Sciatic nerve (tissue), 2 donors: ENCODE data around the gene CD99L2. TPM values are rescaled to one million over a fixed set of nuclear protein-coding genes. Genes with fewer than 3 reads are reported as not detected.
"Not testable (repeated sequence)": the region's sequence is repeated elsewhere in the genome, so short reads cannot be mapped to it uniquely, and the experiment has no call there.

Source experiments
- ATAC-seq: fragments of 200-7000 bp; cut with Tn5 transposase; one replicate; pipeline ENCODE4 v1.9.1; 2020; ENCODE audit warnings: mild to moderate bottlenecking, moderate library complexity
- DNase-seq: peaks from one replicate; pipeline ENCODE4 v3.0.0-alpha.2; 2020; ENCODE audit warnings: low spot score
- intact Hi-C: fragments of 100-400 bp; cut with DNase I; formaldehyde crosslinking; loops from one replicate; pipeline ENCODE4 v1.14.2; 2022
- total RNA-seq: library from RNA; stranded (reverse); fragmentation: NEBNext Ultra II Directional; extraction: Animal tissue kit (Norgen Biotek cat#: 25700); gene quantifications from one replicate; pipeline ENCODE4 v1.2.1, GENCODE V29; 2021
- donor health status: DM: no; HTN: no; CAD: no.
- donor health status: DM: no; HTN: no; CAD: no.

CD99L2 gene
- total RNA-seq, 1 donor from 2014 or later, result 108 TPM

GRCh38 chrX:150899191-150899757 lies 806 bp upstream of the CD99L2 start:
- intact Hi-C loops, result no loop called here
- ATAC-seq, result peak; percentile 63
- peak; percentile 68 for DNase-seq

DNA sequence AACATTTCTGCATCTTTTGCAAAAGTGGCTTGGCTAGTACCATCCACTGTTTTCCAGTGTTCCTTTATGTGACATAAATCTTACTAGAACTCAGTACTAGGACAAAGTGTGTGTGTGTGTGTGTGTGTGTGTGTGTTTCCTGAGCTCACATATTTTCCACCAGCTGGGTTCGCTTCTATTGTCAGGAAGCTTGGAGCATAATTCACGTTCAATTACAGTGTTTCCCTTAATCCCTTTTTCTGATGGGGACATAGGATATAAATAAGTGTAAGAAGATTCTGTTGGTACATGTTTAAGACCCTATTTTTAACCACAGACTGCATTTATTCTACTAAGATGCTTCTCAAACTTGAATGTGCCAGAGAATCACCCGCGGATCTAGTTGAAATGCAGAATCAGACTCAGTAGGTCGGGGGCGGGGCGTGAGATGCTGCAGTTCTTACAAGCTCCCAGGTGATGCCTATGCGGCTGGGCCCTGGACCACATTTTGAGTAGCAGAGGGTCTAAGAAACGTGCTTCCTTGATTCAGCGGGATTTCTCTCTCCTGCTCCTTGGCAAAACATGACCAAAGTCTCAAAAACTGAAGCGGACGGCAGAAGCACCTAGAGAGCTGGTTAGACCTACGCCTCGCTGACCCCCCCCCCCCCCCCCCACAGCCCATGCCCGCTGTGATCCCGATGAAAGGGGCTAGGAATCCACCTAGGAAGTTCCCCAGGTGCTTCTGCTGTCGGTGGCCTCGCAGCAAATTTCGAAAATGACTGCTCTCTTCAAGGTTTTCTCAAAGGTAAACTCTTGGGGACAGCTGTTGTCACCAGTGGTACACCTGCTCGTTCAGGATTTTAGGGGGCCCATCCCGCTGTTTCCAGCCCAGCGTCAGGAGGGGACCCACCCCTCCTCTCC lies 797 bp downstream of the CD99L2 start:
- ATAC-seq (no peak), DNase-seq (no peak)
- intact Hi-C loops, result no loop called here

DNA sequence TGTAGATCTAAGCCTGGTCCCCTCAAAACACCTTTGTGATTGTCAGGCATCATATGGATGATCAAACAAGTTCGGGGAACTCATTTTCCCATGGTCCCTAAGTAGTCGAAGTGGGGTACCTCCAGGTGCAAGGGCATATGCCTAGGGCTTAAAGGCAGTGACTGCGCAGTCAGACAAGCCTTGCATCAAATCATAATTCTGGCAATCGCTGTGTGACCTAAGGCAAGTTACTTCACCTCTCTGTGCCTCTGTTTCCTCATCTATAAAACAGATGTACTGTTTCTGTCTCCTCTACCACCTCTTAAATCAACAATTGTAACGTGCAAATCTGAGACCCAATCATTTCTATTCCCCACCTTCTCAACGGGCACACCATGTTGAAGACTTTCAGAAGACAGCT lies 1.8 kb downstream of the CD99L2 start:
- DNase-seq (no peak), ATAC-seq (no peak)
- intact Hi-C loops, result no loop called here

- intact Hi-C loops, result no loop called here
- DNase-seq (no peak), ATAC-seq (no peak)
Measured at GRCh38 chrX:150893936-150894335, 4.5 kb downstream of the CD99L2 start.

GRCh38 chrX:150889131-150889530 lies 9.3 kb downstream of the CD99L2 start:
- DNase-seq (no peak), ATAC-seq (no peak)
- intact Hi-C loops, result no loop called here

DNA sequence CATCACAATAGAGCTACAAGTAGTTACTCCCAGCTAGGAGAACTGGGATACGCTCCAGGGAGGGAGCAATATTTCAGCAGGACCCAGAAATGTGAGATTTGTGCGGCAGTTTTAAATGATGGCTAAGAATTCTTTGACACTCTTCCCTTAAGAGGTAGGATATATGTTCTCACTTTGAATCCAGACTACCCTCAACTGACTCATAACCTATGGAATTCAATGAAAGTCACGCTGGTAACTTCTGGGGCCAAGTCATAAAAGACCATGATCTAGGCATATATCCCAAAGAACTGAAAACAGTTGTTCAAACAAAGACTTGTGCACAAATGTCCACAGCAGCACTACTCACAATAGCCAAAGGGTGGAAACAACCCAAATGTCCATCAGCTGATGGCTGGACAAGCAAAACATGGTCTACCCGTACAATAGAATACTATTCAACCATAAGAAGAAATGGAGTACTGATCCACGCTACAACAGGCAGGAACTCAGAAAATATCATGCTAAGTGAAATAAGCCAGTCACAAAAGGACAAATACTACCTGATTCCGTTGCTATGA lies 10.5 kb downstream of the CD99L2 start:
- DNase-seq (no peak), ATAC-seq (no peak)
- intact Hi-C loops, result no loop called here

- ATAC-seq, intact Hi-C loops, DNase-seq: not testable (repeated sequence)
Measured at GRCh38 chrX:150887268-150887667, 11.2 kb downstream of the CD99L2 start.

- DNase-seq (no peak), ATAC-seq (no peak)
- intact Hi-C loops, result no loop called here
Measured at GRCh38 chrX:150886381-150886780, 12.1 kb downstream of the CD99L2 start.

- no peak for DNase-seq
- no peak for ATAC-seq
- intact Hi-C loops, result no loop called here
Measured at GRCh38 chrX:150880808-150881165, 17.7 kb downstream of the CD99L2 start.

DNA sequence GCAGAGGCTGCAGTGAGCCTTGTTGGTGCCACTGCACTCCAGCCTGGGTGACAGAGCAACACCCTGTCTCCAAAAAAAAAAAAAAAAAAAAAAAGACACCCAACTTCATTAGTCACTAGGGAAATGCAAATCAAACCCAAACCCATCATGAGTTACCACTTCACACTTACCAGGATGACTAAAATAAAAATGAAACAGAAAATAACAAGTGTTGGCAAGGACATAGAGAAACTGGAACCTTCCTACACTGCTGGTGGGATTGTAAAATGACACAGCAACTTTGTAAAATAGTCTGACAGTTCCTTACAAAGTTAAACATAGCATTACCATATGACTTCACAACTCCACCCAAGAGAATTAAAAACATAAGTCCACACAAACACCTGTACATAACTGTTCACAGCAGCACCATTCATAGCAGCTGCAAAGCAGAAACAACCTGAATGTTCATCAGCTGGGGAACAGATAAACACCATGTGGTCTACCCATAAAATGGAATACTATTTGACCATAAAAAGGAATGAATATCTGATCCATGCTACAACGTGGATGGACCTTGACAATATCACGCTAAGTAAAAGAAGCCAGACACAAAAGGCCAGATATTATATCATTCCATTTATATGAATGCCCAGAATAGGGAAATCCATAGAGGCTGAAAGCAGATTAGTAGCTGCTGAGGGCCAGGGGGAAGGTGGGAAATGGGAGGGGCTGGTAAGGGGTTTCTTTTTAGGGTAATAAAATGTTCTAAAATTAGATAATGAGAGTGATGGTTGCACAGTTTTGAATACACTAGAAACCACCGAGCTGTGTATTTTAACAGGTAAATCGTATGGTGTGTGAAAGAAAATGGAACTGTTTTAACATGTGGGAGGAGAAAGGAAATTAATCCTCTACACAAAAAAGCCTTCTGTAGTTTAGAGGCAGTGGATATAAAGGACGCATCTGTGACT lies 18.3 kb downstream of the CD99L2 start:
- intact Hi-C loops, result no loop called here
- no peak for ATAC-seq
- DNase-seq, result no peak

GRCh38 chrX:150875621-150876020 lies 22.8 kb downstream of the CD99L2 start:
- intact Hi-C loops, ATAC-seq, DNase-seq: not testable (repeated sequence)

DNA sequence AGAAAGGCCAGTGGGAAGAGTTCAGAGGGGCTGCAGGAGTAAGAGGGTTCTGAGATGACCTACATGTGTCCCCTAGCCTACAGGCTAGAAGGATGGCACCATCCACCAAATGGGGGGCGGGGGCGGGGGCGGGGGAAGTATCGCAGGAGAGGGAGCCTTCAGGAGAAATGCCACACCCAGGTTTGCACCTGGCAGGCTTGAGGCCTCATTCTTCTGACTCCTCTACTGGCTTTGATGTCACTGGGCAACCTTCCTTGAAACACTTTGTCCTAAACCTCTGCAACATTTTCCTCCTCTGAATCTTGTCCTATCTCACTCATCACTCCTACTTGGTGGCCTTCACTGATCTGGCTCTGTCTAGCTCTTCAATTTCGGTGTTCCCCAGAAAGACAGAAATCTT lies 24.0 kb downstream of the CD99L2 start:
- intact Hi-C loops, result no loop called here
- DNase-seq (no peak), ATAC-seq (no peak)

DNA sequence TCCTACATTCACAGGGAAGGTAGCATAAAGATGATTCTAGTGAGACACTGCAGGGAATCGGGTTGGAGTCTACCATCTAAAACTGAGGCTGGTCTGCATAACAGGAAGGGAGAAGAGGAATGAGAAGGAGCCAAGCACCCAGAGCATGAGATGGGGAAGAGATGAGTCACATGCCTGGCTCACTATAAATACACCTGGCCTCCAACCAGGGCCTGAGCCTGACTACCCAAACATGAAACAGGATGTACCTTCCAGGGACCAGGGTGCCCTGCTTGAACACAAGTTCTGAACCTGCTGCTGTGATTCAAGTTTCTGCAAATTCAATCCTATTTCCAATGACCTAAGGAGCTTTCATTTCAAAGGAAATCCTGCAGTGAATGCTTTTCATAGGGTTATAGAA lies 24.9 kb downstream of the CD99L2 start:
- DNase-seq, result no peak
- intact Hi-C loops, result no loop called here
- ATAC-seq, result no peak

GRCh38 chrX:150872773-150873336 lies 25.6 kb downstream of the CD99L2 start:
- no peak for DNase-seq
- intact Hi-C loops, result no loop called here
- no peak for ATAC-seq

DNA sequence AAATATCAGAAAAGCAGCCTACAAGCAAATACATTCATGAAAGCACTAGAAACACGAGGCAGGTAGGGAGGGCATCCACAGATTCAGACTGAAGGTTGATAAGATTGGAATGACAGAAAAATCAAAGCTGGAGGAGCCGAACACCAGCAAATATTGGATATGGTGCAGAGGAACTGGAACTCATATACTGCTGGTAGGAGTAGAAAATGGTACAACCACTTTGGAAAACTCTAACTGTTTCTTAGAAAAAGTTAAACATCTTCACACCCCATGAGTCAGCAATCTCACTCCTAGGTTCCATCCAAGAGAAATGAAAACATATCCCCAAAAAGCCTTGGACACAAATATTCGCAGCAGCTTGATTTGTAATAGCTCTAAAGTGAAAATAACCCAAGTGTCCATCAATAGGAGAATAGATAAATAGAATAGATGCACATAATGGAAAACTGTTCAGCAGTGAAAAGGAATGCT lies 27.1 kb downstream of the CD99L2 start:
- intact Hi-C loops, result no loop called here
- no peak for DNase-seq

GRCh38 chrX:150870487-150871340 lies 27.8 kb downstream of the CD99L2 start:
- ATAC-seq (no peak), DNase-seq (no peak)
- intact Hi-C loops, result no loop called here

More for the DNA sequence above, 27.1 kb downstream of the CD99L2 start:
- ATAC-seq, result no peak

GRCh38 chrX:150870029-150870428 lies 28.4 kb downstream of the CD99L2 start:
- intact Hi-C loops, result no loop called here
- ATAC-seq, result no peak
- DNase-seq, result no peak

DNA sequence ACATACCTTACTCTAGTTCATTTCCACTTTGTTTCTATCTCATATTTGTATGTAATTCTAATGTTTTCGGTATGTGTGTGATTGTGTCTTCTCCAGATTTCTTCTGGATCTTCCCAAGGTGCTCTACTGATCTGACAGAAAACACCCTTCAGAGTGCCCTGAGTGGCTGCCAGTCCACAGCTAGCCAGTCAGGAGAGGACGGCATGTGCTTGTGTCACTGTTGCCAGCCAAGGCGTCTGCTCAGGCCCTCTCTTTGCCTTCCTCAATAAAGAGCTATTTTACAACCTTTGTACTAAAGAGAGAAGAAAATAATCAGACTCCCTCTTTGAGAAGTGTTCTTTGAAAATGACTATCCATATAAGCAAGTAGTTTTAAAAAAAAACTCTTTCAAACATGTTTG lies 29.0 kb downstream of the CD99L2 start:
- DNase-seq (no peak), ATAC-seq (no peak)
- intact Hi-C loops, result no loop called here
